ENCODE measurements around the gene CERS3. TPM values are rescaled to one million over a fixed set of nuclear protein-coding genes. Genes with fewer than 3 reads are reported as not detected.

Gene CERS3
- total and polyA plus RNA-seq, 2 experiments from 2014 or later: not detected

DNA sequence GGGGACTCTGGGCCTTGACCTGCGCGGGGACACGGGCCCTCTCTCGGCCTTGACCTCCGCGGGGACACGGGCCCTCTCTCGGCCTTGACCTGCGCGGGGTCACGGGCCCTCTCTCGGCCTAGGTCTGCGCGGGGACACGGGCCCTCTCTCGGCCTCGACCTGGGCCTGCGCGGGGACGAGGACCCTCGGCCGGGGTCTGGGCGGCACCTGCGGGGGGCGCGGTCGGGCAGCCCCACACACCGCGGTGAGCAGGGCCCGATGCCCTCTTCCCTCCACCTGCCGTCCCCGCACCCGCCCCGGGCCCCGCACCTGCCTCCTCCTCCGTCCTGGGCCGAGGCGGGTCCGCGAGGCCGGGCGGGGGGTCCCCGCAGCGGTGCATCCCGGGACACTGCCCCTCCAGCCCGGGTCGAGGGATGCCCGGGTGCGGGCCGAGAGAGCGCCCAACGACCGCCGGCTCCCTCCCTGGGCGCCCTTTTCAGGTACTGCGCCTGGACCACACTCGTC lies 15.6 kb upstream of the CERS3 start:
- TF ChIP-seq, protein P1, sequence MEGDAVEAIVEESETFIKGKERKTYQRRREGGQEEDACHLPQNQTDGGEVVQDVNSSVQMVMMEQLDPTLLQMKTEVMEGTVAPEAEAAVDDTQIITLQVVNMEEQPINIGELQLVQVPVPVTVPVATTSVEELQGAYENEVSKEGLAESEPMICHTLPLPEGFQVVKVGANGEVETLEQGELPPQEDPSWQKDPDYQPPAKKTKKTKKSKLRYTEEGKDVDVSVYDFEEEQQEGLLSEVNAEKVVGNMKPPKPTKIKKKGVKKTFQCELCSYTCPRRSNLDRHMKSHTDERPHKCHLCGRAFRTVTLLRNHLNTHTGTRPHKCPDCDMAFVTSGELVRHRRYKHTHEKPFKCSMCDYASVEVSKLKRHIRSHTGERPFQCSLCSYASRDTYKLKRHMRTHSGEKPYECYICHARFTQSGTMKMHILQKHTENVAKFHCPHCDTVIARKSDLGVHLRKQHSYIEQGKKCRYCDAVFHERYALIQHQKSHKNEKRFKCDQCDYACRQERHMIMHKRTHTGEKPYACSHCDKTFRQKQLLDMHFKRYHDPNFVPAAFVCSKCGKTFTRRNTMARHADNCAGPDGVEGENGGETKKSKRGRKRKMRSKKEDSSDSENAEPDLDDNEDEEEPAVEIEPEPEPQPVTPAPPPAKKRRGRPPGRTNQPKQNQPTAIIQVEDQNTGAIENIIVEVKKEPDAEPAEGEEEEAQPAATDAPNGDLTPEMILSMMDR (IDR thresholded peaks at IDR 0.05; ENCODE audit: low read depth, low read length): no peak
- Histone ChIP-seq H3K4me3 (no peak overlapping the region), H3K27me3 (peaks cover 16% of the 10 kb centered on the region), H3K36me3 (no peaks in the 10 kb centered on the region), H3K4me1 (ENCODE audit: low read depth) (no peaks in the 10 kb centered on the region), H3K27ac (no peak overlapping the region), H3K9me3 (ENCODE audit: low read depth) (no peaks in the 10 kb centered on the region)
- DNase-seq (ENCODE audit: low read depth in 1 of 2, low spot score in 1 of 2): no peak

DNA sequence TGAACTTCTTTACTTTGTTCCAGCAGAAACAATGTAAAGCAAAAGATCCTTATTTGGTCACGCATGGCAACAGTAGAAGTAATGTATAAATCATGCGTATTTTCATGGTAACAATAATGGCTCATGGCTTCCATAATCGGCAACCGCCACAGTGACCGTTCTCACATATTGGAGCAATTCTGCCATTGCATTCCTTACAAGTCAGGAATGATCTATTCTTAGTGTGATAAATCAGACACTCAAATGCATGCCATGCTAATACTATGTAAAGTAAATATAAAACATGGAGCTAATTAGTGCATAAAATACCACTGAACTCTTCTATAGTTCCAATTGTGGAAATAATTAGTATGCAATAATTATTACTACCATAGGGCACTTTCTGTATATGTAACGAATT lies 13.5 kb upstream of the CERS3 start:
- no peaks in the 10 kb centered on the region for H3K9me3 ChIP-seq (ENCODE audit: low read depth)
- H3K36me3 ChIP-seq: no peaks in the 10 kb centered on the region
- H3K4me1 ChIP-seq (ENCODE audit: low read depth): no peaks in the 10 kb centered on the region
- DNase-seq (ENCODE audit: low read depth in 1 of 2, low spot score in 1 of 2): no peak
- TF ChIP-seq, protein P1 (IDR thresholded peaks at IDR 0.05; ENCODE audit: low read depth, low read length): no peak
- no peak overlapping the region for H3K27ac ChIP-seq
- no peak overlapping the region for H3K4me3 ChIP-seq
- peaks cover 16% of the 10 kb centered on the region for H3K27me3 ChIP-seq

DNA sequence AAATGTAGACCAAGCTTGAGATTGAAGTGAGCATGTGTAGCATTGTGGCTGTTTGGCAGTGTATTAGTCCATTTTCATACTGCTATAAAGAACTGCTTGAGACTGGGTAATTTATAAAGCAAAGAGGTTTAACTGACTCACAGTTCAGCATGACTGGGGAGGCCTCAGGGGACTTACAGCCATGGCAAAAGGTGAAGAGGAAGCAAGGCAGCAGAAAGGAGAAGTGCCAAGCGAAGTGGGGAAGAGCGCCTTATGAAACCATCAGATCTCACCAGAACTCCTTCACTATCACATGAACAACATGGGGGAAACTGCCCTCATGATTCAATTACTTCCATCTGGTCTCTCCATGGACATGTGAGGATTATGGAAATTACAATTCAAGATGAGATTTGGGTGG lies 8.6 kb upstream of the CERS3 start:
- Histone ChIP-seq H3K4me3 (no peak overlapping the region), H3K36me3 (no peaks in the 10 kb centered on the region), H3K27ac (no peak overlapping the region), H3K4me1 (ENCODE audit: low read depth) (no peaks in the 10 kb centered on the region), H3K27me3 (no peaks in the 10 kb centered on the region), H3K9me3 (ENCODE audit: low read depth) (no peaks in the 10 kb centered on the region)
- DNase-seq (ENCODE audit: low read depth in 1 of 2, low spot score in 1 of 2): no peak
- TF ChIP-seq, protein P1 (IDR thresholded peaks at IDR 0.05; ENCODE audit: low read depth, low read length): no peak

DNA sequence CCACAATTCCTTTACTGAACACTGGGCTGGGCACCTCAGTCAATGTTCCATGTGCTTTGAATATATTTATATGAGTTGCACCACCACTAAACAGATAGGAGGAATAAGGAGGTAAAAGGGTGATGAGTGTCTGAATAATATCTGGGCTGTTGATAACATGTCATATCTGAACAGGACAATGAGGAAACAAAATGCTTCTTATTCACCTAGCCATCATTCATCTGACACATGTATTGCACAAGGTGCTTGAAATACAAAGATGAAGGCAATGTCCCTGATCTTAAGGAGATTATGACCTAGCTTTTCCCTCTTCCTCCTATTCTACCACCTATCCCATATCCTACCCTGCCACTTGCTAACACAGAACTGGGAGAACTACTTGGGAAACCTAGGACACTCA lies 8.0 kb upstream of the CERS3 start:
- TF ChIP-seq, protein P1 (IDR thresholded peaks at IDR 0.05; ENCODE audit: low read depth, low read length): no peak
- no peaks in the 10 kb centered on the region for H3K36me3 ChIP-seq
- no peaks in the 10 kb centered on the region for H3K4me1 ChIP-seq (ENCODE audit: low read depth)
- no peak overlapping the region for H3K4me3 ChIP-seq
- DNase-seq (ENCODE audit: low read depth in 1 of 2, low spot score in 1 of 2): no peak
- H3K27ac ChIP-seq: no peak overlapping the region
- no peaks in the 10 kb centered on the region for H3K9me3 ChIP-seq (ENCODE audit: low read depth)
- H3K27me3 ChIP-seq: no peaks in the 10 kb centered on the region

DNA sequence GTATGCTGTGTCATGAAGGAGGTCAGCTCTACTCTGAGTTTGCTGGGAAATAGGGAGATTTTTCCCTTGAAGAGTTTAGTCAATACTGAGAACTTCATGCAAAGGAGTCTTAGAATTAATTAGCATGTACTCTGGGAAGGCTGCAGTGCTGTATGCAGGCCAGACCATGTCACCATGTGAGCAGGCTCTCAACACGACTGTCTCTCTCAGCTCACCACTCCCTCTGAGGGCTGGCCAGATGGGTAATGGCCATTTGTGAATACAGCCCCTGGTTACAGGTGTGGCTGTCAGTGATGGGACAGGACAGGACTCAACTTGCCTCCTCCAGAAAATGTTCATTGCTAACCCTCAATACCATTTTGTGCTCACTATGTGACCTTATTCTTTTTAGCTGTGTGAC lies 5.1 kb upstream of the CERS3 start:
- H3K4me3 ChIP-seq: no peak overlapping the region
- H3K9me3 ChIP-seq (ENCODE audit: low read depth): no peaks in the 10 kb centered on the region
- no peak for DNase-seq (ENCODE audit: low read depth in 1 of 2, low spot score in 1 of 2)
- TF ChIP-seq, protein P1 (IDR thresholded peaks at IDR 0.05; ENCODE audit: low read depth, low read length): no peak
- H3K27me3 ChIP-seq: no peaks in the 10 kb centered on the region
- no peaks in the 10 kb centered on the region for H3K36me3 ChIP-seq
- no peak overlapping the region for H3K27ac ChIP-seq
- H3K4me1 ChIP-seq (ENCODE audit: low read depth): no peaks in the 10 kb centered on the region

All from cardiac muscle cell (in vitro differentiated cells and primary cell).